HuH-7 (cell line): ENCODE data around the gene YJU2.

Source experiments
- DNase-seq: peaks from one replicate; pipeline ENCODE4 v3.0.0; 2011; ENCODE audit warnings: low spot score

The YJU2 gene

GRCh38 chr19:4298810-4299550, 52.1 kb downstream of the YJU2 start:
- no peak for DNase-seq

- DNase-seq: no peak
Observed at GRCh38 chr19:4300589-4300988, 53.7 kb downstream of the YJU2 start.

GRCh38 chr19:4301590-4302242, 54.8 kb downstream of the YJU2 start:
- no peak for DNase-seq

GRCh38 chr19:4302243-4302640, 55.4 kb downstream of the YJU2 start, which contains the start of gene TMIGD2:
TMIGD2 (minus strand) TSS chr19:4302389; CDS start chr19:4302385, 4 bp downstream.
- no peak for DNase-seq

DNA sequence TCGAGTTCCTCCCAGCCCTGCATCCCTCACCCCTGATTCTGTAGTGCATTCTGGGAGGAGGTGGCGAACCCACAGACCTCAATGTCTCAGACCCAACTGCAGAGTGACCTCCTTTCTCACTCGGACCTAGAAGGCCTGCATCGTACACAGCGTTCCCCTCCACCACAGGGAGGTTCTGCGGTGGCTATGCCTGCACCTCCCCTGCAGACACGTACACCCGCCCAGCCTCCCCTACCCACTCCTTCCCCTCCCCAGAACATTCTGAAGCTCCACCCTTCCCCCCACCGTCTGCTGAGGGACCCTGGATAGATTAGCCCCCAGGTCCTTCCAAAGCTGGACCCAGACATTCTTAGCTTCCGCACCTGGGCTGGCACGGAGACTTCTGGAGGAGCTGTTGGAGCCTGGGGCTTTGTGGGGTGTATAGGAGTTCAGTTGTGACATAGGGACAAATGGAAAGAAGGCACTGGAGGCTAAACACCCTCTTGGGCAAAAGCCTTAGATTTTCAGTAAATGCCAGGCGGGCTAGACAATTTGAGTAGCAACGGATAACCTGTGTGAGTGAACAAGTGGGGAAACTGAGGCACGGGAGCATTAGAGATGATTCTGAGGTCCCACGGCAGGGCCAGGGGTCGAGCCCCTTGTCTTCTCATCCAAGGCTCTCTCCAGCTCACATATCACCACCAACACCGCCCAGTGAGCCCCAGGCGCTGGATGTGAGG, 57.1 kb downstream of the YJU2 start:
- no peak for DNase-seq

- DNase-seq: peak; percentile 77
Observed at GRCh38 chr19:4304538-4305256, 57.8 kb downstream of the YJU2 start, which contains the start of gene FSD1. FSD1 (plus strand) TSS chr19:4304598; CDS start chr19:4304747, 149 bp downstream.

- DNase-seq: no peak
Observed at GRCh38 chr19:4305257-4305612, 58.4 kb downstream of the YJU2 start.

DNA sequence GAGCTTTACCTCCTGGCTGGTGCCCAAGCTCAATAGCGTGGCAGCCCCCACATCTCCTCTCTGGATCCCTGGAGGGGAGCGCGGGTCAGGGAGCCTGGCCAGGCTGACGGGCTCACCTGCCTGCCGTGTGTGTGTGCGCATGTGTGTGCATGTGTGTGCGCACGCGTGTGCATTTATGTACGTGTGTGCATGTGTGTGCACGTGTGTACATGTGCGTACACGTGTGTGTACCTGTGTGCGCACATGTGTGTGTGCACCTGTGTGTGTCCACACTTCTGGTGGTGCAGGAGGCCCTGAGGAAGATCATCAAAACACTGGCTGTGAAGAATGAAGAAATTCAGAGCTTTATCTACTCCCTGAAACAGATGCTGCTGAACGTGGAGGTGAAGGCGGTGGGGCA, 58.8 kb downstream of the YJU2 start:
- no peak for DNase-seq

DNA sequence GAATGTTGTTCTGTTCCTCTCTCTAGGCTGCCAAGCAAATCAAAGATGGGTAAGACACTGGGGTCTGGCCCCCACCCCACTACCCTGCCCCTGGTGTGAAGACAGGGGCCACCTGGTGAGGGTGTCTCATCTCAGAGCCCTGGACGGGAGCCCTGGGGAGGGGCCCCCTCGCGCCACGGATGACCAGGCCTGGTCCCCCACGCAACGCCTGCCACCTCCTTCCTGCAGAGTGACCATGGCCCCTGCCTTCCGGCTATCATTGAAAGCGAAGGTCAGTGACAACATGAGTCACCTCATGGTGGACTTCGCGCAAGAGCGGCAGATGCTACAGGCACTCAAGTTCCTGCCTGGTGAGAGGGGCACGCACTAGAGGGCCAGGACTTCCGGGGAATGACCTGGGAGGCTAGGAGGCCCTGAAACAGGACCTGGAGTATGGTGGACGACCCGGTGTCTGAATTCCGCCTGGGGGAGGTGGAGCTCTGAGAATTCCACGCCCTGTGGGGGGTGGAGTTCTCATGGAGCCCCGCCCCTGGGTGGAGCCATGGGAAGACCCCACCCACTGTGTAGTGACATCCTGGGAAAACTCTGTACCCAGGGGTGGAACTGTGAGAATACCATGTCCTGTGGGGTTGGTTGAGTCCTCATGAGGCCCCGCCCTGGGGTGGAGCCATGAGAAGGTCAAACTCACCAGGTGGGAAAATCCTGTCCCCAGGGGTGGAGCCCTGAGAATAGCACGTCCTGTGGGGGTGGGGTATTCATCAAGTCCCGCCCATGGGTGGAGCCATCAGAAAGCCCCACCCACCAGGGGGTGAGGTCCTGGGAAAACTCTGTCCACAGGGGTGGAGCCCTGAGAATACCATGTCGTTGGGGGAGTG, 63.6 kb downstream of the YJU2 start:
- no peak for DNase-seq

GRCh38 chr19:4313847-4314490, 67.1 kb downstream of the YJU2 start:
- DNase-seq: no peak

DNA sequence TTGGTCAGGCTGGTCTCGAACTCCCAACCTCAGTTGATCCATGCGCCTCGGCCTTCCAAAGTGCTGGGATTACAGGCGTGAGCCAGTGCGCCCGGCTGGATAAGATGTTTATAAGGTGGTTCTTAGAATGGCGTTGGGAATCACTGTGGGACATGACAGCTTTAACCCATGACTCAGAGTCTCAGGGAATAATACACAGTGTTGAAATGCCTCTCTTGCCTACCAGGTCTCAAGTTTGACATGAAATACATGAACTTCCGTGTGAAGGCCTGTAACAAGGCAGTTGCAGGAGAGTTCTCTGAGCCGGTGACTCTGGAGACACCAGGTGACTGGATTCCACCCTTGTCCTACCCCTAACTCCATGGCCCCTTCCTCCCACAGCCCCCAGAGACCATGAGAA, 70.1 kb downstream of the YJU2 start:
- DNase-seq: no peak

GRCh38 chr19:4318460-4318859, 71.6 kb downstream of the YJU2 start:
- DNase-seq: no peak
